Measurements from ENCODE around the gene EMX1.

The EMX1 gene

GRCh38 chr2:72952961-72953360 is 35.6 kb downstream of the EMX1 start:
- Histone ChIP-seq H3K23ac (ENCODE audit: low read length) (no peak overlapping the region), H3K4me3 (ENCODE audit: low read length) (no peak overlapping the region), H3K27ac (ENCODE audit: low read depth, low read length) (no peak overlapping the region), H4K8ac (ENCODE audit: low read depth, low read length) (no peak overlapping the region), H2AK5ac (ENCODE audit: low read length) (no peak overlapping the region), H3K4me2 (ENCODE audit: low read length) (no peak overlapping the region), H3K18ac (ENCODE audit: low read length) (no peak overlapping the region), H3K36me3 (ENCODE audit: control insufficient read depth, insufficient read depth, low read length) (no peaks in the 10 kb centered on the region), H3K56ac (ENCODE audit: low read length) (no peak overlapping the region), H3K4ac (ENCODE audit: low read depth, low read length) (no peak overlapping the region), H3K9ac (ENCODE audit: low read length) (no peak overlapping the region), H3K79me1 (ENCODE audit: low read length) (no peaks in the 10 kb centered on the region), H2BK15ac (replicated peaks; ENCODE audit: low read depth) (no peak overlapping the region), H2BK5ac (ENCODE audit: low read length) (no peak overlapping the region), H2BK120ac (ENCODE audit: low read depth, low read length) (no peak overlapping the region), H3K27me3 (ENCODE audit: insufficient read depth, low read length, poor library complexity) (no peaks in the 10 kb centered on the region), H4K5ac (ENCODE audit: low read length) (no peak overlapping the region), H3K4me1 (ENCODE audit: control insufficient read depth, low read depth, low read length) (peaks cover 5% of the 10 kb centered on the region), H3K79me2 (ENCODE audit: control insufficient read depth, insufficient read depth, low read length) (no peaks in the 10 kb centered on the region)
- no CpG with 5 or more reads among the region's 14 CpGs for WGBS (ENCODE audit: extremely low coverage, insufficient coverage, low lambda C conversion rate)
- no peak for DNase-seq

- Histone ChIP-seq H3K18ac (ENCODE audit: low read length) (no peak overlapping the region), H3K36me3 (ENCODE audit: control insufficient read depth, insufficient read depth, low read length) (no peaks in the 10 kb centered on the region), H3K79me2 (ENCODE audit: control insufficient read depth, insufficient read depth, low read length) (no peaks in the 10 kb centered on the region), H3K23ac (ENCODE audit: low read length) (no peak overlapping the region), H3K27me3 (ENCODE audit: insufficient read depth, low read length, poor library complexity) (no peaks in the 10 kb centered on the region), H2BK120ac (ENCODE audit: low read depth, low read length) (no peak overlapping the region), H3K27ac (ENCODE audit: low read depth, low read length) (no peak overlapping the region), H3K4me1 (ENCODE audit: control insufficient read depth, low read depth, low read length) (peaks cover 5% of the 10 kb centered on the region), H3K4me2 (ENCODE audit: low read length) (no peak overlapping the region), H2BK5ac (ENCODE audit: low read length) (no peak overlapping the region), H4K8ac (ENCODE audit: low read depth, low read length) (no peak overlapping the region), H2AK5ac (ENCODE audit: low read length) (no peak overlapping the region), H3K4ac (ENCODE audit: low read depth, low read length) (no peak overlapping the region), H3K9ac (ENCODE audit: low read length) (no peak overlapping the region), H3K79me1 (ENCODE audit: low read length) (no peaks in the 10 kb centered on the region), H4K5ac (ENCODE audit: low read length) (no peak overlapping the region), H3K4me3 (ENCODE audit: low read length) (no peak overlapping the region), H2BK15ac (replicated peaks; ENCODE audit: low read depth) (no peak overlapping the region), H3K56ac (ENCODE audit: low read length) (no peak overlapping the region)
- WGBS (ENCODE audit: extremely low coverage, insufficient coverage, low lambda C conversion rate), result no CpG with 5 or more reads among the region's 1 CpG
- no peak for DNase-seq
Observed at GRCh38 chr2:72953528-72953927, 36.2 kb downstream of the EMX1 start.

- H3K4me3 ChIP-seq (ENCODE audit: low read length), result no peak overlapping the region
- H3K23ac ChIP-seq (ENCODE audit: low read length), result no peak overlapping the region
- peaks cover 5% of the 10 kb centered on the region for H3K4me1 ChIP-seq (ENCODE audit: control insufficient read depth, low read depth, low read length)
- WGBS (ENCODE audit: extremely low coverage, insufficient coverage, low lambda C conversion rate), result no CpG with 5 or more reads among the region's 4 CpGs
- H3K4ac ChIP-seq (ENCODE audit: low read depth, low read length), result no peak overlapping the region
- H2AK5ac ChIP-seq (ENCODE audit: low read length), result no peak overlapping the region
- no peaks in the 10 kb centered on the region for H3K36me3 ChIP-seq (ENCODE audit: control insufficient read depth, insufficient read depth, low read length)
- no peak overlapping the region for H3K56ac ChIP-seq (ENCODE audit: low read length)
- no peaks in the 10 kb centered on the region for H3K79me1 ChIP-seq (ENCODE audit: low read length)
- no peak overlapping the region for H3K27ac ChIP-seq (ENCODE audit: low read depth, low read length)
- H4K5ac ChIP-seq (ENCODE audit: low read length), result no peak overlapping the region
- H4K8ac ChIP-seq (ENCODE audit: low read depth, low read length), result no peak overlapping the region
- DNase-seq, result no peak
- H3K79me2 ChIP-seq (ENCODE audit: control insufficient read depth, insufficient read depth, low read length), result no peaks in the 10 kb centered on the region
- H3K4me2 ChIP-seq (ENCODE audit: low read length), result no peak overlapping the region
- H2BK120ac ChIP-seq (ENCODE audit: low read depth, low read length), result no peak overlapping the region
- no peak overlapping the region for H2BK5ac ChIP-seq (ENCODE audit: low read length)
- no peak overlapping the region for H3K9ac ChIP-seq (ENCODE audit: low read length)
- H2BK15ac ChIP-seq (replicated peaks; ENCODE audit: low read depth), result no peak overlapping the region
- H3K27me3 ChIP-seq (ENCODE audit: insufficient read depth, low read length, poor library complexity), result no peaks in the 10 kb centered on the region
- H3K18ac ChIP-seq (ENCODE audit: low read length), result no peak overlapping the region
Observed at GRCh38 chr2:72953976-72954375, 36.7 kb downstream of the EMX1 start.

GRCh38 chr2:72954376-72955227 is 37.3 kb downstream of the EMX1 start:
- H3K4me1 ChIP-seq (ENCODE audit: control insufficient read depth, low read depth, low read length), result peaks cover 5% of the 10 kb centered on the region
- H3K79me2 ChIP-seq (ENCODE audit: control insufficient read depth, insufficient read depth, low read length), result no peaks in the 10 kb centered on the region
- H3K4ac ChIP-seq (ENCODE audit: low read depth, low read length), result no peak overlapping the region
- no peak overlapping the region for H3K4me2 ChIP-seq (ENCODE audit: low read length)
- DNase-seq, result no peak
- no peak overlapping the region for H2BK120ac ChIP-seq (ENCODE audit: low read depth, low read length)
- no CpG with 5 or more reads among the region's 12 CpGs for WGBS (ENCODE audit: extremely low coverage, insufficient coverage, low lambda C conversion rate)
- no peak overlapping the region for H3K18ac ChIP-seq (ENCODE audit: low read length)
- no peaks in the 10 kb centered on the region for H3K27me3 ChIP-seq (ENCODE audit: insufficient read depth, low read length, poor library complexity)
- H3K4me3 ChIP-seq (ENCODE audit: low read length), result no peak overlapping the region
- no peaks in the 10 kb centered on the region for H3K36me3 ChIP-seq (ENCODE audit: control insufficient read depth, insufficient read depth, low read length)
- no peak overlapping the region for H4K5ac ChIP-seq (ENCODE audit: low read length)
- H2AK5ac ChIP-seq (ENCODE audit: low read length), result no peak overlapping the region
- H3K56ac ChIP-seq (ENCODE audit: low read length), result peak overlapping the region; percentile 6
- H4K8ac ChIP-seq (ENCODE audit: low read depth, low read length), result no peak overlapping the region
- no peak overlapping the region for H2BK15ac ChIP-seq (replicated peaks; ENCODE audit: low read depth)
- no peak overlapping the region for H3K23ac ChIP-seq (ENCODE audit: low read length)
- no peak overlapping the region for H3K9ac ChIP-seq (ENCODE audit: low read length)
- H3K27ac ChIP-seq (ENCODE audit: low read depth, low read length), result no peak overlapping the region
- no peaks in the 10 kb centered on the region for H3K79me1 ChIP-seq (ENCODE audit: low read length)
- H2BK5ac ChIP-seq (ENCODE audit: low read length), result no peak overlapping the region

- no peak overlapping the region for H3K23ac ChIP-seq (ENCODE audit: low read length)
- no peak overlapping the region for H3K27ac ChIP-seq (ENCODE audit: low read depth, low read length)
- H2AK5ac ChIP-seq (ENCODE audit: low read length), result no peak overlapping the region
- no peaks in the 10 kb centered on the region for H3K36me3 ChIP-seq (ENCODE audit: control insufficient read depth, insufficient read depth, low read length)
- H2BK120ac ChIP-seq (ENCODE audit: low read depth, low read length), result no peak overlapping the region
- H4K5ac ChIP-seq (ENCODE audit: low read length), result no peak overlapping the region
- H3K79me1 ChIP-seq (ENCODE audit: low read length), result no peaks in the 10 kb centered on the region
- peaks cover 5% of the 10 kb centered on the region for H3K4me1 ChIP-seq (ENCODE audit: control insufficient read depth, low read depth, low read length)
- H2BK15ac ChIP-seq (replicated peaks; ENCODE audit: low read depth), result no peak overlapping the region
- H3K27me3 ChIP-seq (ENCODE audit: insufficient read depth, low read length, poor library complexity), result no peaks in the 10 kb centered on the region
- H2BK5ac ChIP-seq (ENCODE audit: low read length), result no peak overlapping the region
- H3K79me2 ChIP-seq (ENCODE audit: control insufficient read depth, insufficient read depth, low read length), result no peaks in the 10 kb centered on the region
- WGBS (ENCODE audit: extremely low coverage, insufficient coverage, low lambda C conversion rate), result no CpG with 5 or more reads among the region's 24 CpGs
- H3K18ac ChIP-seq (ENCODE audit: low read length), result no peak overlapping the region
- no peak overlapping the region for H3K4me2 ChIP-seq (ENCODE audit: low read length)
- no peak overlapping the region for H3K4me3 ChIP-seq (ENCODE audit: low read length)
- no peak overlapping the region for H4K8ac ChIP-seq (ENCODE audit: low read depth, low read length)
- no peak overlapping the region for H3K9ac ChIP-seq (ENCODE audit: low read length)
- no peak for DNase-seq
- no peak overlapping the region for H3K4ac ChIP-seq (ENCODE audit: low read depth, low read length)
- no peak overlapping the region for H3K56ac ChIP-seq (ENCODE audit: low read length)
Observed at GRCh38 chr2:72955228-72956049, 38.1 kb downstream of the EMX1 start.

Data from mesendoderm (in vitro differentiated cells).